Activated CD8-positive, alpha-beta memory T cell treated with anti-CD3 and anti-CD28 coated beads, Interleukin-2, amount 50 U/mL, for 1 hour (primary cell): ENCODE results near the gene B3GNT8.
"Not testable (repeated sequence)": the region's sequence is repeated elsewhere in the genome, so short reads cannot be mapped to it uniquely, and the experiment has no call there.

Experiments used
- DNase-seq: peaks from one replicate; pipeline ENCODE4 v3.0.0-alpha.2; 2020; ENCODE audit errors: extremely low read depth

The B3GNT8 gene

DNA sequence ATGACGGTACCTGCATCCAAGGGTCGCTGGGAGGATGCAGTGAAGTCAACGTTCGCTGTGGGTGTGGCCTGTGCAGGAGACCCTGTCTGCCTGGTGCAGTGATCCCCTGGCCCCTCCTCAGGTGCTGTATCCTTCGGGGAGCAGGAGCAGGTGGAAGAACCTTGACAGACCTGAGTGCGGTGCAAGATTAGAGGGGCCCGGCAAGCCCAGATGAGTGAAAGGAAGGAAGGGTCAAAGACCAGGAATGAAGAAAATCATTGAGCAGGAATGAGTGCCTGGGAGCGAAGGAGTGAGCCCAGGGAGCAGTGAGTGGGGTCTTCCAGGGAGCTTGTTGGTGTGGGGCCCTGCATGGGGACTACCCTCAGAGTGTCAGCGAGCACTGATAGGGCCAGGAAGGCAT, 12.7 kb downstream of the B3GNT8 start:
- no peak for DNase-seq

DNA sequence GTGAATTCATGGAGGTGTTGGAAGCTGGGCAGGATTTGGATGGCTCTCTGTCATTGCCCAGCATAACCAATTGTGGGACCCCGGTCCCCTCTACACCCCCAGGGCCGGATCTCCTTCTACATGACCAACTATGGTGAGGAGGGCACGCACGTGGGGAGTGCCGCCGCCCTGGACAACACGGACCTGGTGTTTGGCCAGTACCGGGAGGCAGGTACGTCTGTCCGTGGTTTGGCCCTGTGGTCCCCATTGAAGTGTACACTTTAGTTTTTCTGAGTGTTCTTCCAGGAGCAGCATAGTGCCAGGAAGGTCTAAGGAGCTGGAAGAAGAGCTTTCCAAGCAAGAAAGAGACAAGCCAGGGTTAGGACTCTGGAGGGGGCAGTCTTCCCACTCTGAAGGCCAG, 13.2 kb downstream of the B3GNT8 start:
- DNase-seq, result no peak

DNA sequence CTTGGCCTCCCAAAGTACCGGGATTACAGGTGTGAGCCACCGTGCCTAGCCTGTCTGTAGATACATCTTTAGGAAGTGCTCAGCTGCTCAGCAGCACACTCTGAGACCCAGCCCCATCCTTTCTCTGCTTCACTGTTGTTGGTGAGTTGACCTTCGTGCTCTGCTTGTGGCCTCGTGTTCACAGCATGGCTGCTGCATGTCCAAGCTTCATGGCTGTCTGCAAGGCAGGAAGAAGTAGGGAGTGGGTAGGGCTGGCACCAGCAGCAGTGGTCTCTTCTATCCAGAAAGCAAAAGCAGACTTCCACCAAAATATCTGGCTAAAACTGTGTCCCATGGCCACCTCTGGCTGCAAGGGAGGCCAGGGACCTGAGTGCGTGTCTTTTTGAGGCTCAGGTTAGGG, 14.2 kb downstream of the B3GNT8 start:
- no peak for DNase-seq

DNA sequence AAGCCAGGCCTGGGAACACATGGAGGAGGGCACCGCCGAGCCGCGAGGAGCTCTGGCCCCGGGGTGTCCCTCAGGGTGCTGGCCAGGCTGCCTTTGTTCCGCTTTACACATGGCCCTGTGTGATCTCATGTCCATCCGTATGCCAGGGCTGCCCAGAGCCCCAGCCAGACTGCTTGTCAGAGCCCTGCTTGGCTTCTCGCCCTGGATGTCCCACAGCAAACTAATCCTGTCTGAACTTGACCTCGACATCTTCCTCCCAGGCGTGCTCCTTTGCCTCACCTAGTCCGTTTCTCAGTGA, 15.3 kb downstream of the B3GNT8 start:
- no peak for DNase-seq

DNA sequence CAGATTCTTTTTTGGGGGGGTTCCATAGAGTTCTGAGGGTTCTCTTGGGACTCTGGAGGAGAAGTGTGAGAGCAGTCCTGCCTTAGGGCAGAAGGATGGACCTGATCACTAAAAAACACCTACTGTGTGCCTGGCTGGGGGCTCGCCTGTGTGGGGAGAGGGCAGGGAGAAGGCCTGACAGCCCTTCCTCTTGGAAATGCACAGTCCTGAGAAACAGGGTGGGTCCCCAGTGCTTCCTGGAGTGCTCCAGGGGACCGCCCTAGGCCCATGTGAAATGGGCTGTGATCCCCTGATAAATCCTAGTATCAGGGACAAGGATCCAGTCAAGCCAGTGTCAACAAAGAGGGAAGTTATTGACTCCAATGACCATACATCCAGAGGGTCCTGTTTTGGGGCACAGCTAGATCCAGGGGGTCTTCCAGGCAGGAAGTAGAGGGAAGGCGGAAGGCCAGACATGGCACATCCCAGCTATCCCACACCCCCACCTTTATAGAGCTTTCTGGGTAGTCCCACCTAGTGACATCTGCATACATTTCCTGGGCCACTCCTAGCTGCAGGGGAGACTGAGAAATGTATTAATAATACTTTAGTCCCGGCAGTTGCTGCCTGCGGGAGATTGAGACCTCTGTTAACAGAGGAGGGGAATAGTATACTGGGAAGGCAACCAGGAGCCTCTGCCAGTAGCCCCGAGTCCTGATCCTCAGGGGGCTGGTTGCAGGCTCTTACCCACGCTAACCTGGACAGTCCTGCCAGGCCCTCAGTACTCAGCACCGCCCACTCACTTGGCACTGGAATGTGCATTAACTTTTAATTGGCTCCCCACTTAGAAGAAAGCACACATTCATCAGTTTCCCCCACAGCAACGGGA, 15.8 kb downstream of the B3GNT8 start:
- no peak for DNase-seq

DNA sequence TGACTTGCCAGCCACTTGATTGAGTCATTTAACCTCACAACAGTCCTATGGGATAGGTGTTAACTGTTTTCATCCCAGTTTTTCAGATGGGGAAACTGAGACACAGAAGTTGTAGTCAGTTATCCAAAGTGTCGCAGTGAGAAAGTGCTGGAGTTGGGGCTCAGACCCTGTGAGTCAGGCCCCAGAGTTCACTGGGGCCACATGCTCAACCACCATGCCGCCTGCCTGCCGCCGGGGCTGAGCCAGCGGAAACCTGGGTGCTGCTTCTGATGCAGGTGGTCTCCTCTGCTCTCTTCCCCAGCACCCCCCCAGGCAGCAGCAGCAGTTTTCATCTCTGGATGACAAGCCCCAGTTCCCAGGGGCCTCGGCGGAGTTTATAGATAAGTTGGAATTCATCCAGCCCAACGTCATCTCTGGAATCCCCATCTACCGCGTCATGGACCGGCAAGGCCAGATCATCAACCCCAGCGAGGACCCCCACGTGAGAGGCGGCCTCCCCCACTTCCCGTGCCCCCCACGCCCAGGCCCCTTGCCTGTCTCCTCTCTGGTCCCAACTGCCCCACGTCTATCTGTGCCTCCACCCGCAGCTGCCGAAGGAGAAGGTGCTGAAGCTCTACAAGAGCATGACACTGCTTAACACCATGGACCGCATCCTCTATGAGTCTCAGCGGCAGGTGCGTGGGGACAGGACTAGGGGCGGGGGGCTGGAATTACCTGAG, 16.7 kb downstream of the B3GNT8 start:
- no peak for DNase-seq

DNA sequence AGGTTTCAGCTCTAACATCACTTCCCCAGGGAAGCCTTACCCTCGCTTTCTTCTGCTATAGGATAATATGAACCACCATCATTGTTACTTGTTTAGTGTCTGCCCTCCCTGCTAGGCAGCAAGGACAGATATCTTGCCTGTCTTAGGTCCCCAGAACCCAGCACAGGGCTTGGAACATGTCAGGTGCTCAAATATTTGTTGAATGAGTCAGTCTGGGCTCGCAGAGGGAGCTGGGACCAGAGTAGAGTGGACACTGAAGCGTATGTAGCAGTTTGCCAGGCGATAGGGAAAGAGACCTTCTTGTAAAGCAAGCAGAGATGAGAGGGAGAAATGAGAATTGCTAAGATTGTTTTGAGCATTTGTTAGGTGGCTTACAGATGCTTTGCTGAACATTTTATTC, 17.9 kb downstream of the B3GNT8 start:
- no peak for DNase-seq

DNA sequence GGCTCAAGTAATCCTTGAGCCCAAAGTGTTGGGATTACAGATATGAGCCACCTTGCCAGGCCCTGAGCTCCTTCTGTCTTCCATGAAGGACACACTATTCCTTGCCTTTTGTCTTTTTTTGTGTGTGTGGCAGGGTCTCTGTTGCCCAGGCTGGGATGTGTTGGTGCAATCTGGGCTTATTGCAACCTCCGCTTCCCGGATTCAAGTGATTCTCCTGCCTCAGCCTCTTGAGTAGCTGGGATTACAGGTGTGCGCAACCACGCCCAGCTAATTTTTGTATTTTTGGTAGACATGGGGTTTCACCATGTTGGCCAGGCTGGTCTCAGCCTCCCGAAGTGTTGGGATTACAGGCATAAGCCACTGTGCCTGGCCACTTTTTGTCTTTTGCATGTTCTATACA, 18.3 kb downstream of the B3GNT8 start:
- DNase-seq, result not testable (repeated sequence)

DNA sequence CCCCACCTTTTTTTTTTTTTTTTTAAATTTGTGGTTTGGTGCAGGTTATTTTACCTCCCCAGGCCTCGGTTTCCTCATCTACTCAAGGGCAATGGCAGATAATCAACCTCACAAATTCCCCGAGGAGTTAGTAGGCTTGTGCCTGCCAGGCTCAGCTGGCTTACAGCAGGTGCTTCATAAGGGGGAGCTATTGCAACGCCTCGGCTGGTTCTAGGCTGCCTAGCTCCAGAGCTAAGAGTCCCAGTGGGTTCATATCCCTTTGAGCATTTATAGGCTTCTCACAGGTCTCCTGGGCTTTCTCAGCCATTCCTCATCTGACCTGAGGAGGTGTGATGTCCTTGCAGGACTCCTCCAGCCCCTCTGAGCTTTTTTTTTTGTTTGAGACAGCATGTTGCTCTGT, 18.9 kb downstream of the B3GNT8 start:
- no peak for DNase-seq

DNA sequence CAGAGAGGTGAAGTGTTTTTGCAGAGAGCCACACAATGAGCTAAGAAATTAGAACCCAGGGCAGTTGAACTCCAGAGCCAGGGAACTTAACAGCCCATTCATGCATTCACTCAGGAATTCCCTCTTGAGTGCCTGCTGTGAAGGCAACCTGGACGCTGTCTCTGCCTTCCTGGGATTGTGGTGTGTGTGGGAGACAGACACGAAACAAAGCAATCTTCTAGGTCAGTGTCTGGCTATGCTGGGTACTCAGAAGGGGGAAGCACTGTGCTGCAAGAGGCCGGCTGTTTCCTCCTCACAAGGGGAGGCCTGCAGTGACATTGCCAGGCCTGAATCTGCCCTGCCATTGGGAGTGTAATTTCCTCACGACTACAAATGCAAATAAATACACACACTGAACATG, 19.9 kb downstream of the B3GNT8 start:
- no peak for DNase-seq

DNA sequence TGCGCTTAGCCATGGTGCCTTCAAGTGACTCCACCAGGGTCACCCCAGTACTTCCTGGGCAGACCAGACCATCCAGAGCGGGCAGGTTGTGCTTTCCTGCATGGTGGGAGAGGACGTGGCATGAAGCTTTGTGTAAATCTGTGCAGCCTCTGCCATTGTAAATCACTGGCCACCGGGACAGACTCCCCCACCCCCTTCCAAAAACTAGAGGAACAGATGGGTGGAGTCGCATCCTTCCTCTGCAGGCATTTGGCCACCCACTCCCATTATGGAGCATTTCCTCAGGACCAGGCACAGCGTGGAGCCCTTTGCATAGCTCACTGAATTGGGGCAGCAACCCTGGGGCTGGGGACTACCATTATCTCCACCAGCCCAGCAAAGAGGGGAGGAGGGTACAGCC, 21.4 kb downstream of the B3GNT8 start:
- DNase-seq, result no peak

DNA sequence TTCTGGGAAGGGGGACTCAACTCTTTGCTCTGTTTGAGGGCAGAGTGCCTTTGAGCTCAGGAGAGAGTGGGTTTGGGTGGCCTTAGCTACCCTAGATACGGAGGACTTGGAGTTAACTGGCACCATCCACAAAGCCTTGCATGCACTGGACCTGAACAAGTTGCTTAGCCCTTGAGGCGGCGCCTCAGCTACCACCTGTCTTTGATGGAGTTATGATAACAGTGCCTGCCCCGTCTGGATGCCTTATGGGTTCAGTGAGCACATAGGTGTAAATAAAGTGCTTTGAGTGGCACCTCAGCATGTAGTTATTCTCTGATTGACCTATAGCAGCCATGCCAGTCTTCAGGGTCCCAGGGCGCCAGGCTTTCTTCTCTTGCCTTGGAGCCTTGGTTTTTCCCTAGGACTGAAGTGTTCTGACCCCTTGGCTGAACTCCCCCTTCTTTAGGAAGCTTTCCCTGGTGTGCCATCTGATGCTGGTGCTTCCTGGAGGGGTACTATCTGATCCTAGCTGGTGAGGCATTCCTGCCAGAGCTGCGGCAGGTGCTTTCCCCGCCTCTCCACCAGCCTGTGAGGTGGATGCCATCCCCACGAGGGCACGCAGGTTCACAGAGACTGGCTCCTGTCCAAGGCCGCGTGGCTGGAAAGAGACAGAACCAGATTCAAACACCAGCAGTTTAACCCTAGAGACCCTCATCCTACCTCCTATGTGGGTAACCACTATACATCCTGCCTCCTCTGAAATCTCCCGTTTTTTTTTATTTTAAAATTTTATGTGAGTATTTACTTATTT, 23.8 kb downstream of the B3GNT8 start:
- no peak for DNase-seq

DNA sequence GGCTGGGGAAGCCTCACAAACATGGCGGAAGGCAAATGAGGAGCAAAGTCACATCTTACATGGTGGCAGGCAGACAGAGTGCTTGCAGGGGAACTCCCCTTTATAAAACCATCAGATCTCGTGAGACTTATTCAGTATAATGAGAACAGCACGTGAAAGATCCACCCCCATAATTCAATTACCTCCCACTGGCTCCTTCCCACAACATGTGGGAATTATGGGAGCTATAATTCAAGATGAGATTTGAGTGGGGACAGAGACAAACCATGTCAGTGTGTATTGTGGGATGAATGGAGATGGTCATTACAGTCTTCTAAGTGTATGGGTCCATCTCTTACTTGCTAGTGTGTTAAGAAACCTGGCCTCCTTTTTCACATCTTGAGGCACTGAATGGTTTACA, 25.2 kb downstream of the B3GNT8 start:
- DNase-seq, result no peak

DNA sequence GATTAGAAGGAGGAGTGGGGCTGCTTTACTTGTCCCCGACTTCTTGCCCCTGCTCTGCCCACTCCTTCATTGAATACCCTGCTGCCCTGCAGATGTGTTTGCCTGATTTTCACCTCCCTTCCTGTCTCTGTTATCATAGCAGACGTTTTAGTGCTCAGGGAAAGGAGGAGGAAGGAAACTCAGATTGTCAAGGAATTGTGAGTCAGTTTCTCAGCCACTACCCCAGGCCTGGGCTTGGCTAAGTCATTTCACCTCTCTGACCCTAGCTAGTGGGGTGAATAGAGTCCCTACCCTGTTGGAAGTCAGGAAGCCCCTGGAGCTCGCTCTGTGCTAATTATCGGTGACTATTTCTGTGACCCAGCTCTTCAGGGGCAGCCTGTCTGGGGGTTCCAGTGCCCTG, 25.7 kb downstream of the B3GNT8 start:
- no peak for DNase-seq

DNA sequence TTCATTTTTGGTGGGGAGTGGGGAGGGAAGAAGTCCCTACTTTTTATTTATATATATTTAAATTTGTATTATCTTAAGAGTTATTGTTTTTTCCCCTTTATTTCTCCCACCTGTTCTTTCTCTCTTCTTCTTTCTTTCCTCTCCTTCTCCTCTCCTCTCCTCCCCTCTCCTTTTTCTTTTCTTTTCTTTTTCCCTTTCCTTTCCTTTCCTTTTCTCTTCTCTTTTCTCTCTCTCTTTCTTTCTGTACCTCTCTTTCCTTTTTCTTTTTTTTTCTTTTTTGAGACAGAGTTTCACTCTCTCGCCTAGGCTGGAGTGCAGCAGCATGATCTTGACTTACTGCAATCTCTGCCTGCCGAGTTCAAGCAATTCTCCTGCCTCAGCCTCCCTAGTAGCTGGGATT, 27.6 kb downstream of the B3GNT8 start:
- DNase-seq, result no peak

DNA sequence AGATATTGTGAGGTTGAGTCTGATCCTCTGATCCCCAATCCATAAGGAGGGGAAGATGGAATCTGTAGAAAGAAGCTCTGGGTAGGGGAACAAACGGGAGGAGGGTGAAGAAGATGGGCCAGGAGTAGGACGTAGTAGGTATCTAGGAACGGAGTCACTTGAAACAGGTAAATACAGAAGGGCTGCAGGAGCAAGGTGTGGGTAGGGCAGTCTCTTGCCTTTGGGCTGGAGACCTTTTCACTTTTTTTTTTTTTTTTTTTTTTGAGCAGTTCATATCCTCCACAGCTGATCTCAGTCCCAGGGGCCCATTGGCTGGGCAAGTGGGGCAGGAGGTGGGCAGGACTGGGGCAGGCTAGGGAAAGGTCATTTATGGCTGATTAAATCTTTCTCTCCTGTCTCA, 28.1 kb downstream of the B3GNT8 start:
- DNase-seq, result no peak

DNA sequence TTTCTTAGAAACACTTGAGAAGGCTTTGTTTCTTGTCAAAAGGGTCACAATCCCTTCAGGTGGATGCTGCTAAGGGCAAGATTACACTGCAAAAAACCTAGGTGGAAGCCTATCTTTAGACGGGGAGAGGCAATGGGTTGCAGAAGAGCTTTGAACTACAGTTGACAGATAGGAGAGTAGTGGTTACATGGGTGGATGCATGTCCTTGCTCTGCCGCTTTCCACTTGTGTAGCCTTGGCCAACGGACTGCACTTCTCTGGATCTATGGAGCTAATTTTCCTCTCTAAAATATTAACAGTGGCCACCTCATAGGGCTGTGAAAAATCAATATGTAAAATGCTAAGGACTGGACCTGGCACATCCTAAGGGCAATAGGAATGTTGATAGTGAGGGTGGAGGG, 28.6 kb downstream of the B3GNT8 start:
- DNase-seq, result no peak

DNA sequence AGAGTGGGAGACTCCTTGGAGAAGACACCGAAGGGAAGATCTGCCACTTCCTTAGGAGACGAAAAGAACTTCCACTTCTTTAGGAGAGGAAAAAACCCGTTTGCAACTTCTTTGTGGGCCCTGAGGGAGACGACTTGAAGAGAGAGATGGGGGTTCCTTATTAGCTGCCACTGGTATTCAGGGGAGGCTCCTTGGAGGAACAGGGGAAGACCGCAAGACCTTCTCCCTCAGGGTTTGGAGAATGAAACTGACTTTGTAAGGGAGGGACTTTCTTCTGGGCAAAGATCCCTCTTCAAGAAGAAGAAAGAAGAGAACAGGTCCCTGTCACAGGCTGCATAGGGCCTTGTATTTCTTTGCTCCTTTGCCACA, 29.1 kb downstream of the B3GNT8 start:
- DNase-seq, result no peak

DNA sequence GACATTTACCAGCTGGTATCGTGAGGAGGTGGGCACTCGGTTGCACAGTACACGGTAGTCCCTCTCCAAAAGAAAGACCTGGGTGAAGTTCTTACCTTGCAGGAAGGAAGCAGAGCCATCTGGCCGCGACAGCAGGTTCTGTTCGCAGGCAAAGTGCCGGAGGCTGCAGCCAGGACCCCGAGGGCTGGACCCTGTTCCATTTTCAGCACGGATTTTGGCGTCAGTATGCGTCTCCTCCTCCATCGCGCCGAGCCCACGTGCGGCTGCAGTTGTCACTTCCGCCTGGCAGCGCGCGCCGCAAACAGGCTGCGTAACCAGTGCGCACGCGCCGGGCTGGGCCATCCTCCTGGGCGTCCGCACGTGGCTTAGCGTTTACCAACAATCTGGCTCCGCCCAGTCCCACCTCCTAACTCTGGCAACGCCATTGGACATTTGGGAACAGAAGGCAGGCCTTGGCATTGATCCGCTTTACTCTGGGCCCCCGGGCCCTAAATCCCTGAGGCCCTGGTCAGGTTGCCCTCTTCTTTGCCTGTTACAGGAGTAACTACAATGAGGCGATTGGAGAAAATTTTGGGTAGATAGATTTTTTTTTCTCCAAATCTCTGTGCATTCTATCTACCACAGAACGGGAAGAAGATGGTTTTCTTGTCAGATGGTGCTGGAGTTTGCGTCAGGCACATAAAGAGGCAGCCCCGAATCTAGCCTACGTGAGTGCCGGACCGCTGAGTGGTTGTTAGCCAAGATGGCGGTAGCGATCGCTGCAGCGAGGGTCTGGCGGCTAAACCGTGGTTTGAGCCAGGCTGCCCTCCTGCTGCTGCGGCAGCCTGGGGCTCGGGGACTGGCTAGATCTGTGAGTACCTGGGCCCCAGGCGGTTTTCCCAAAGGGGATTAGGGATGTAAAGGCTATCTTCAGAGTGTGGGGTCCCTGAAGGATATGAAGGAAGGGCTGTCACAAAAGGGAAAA, 29.8 kb downstream of the B3GNT8 start, which contains the start of the genes BCKDHA and EXOSC5:
BCKDHA (plus strand) TSS at position 733 of the 964 bp plus-strand sequence; CDS start at position 743, 10 bp downstream.
EXOSC5 (minus strand) TSS at position 274 of the 964 bp plus-strand sequence; CDS start at position 243, 31 bp downstream.
- peak; percentile 99 for DNase-seq

DNA sequence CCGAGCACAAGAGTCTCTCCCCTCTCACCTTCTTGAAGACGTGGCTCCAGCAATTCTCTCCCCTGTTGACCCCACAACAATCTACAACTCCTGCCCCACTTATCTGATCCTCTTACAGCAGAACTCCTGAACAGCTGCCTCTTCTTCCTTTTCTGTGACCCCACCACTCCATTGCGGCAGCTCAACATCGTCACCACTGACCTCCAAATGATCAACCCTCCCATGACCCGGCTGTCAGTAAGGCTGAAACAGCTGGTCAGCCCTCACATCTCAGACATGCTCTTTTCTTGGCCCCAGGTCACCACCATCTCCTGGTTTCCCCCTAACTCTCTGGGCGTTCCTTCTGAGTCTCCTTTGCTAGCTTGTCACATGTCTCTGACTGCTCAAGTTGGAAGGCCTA, 31.8 kb downstream of the B3GNT8 start:
- no peak for DNase-seq

DNA sequence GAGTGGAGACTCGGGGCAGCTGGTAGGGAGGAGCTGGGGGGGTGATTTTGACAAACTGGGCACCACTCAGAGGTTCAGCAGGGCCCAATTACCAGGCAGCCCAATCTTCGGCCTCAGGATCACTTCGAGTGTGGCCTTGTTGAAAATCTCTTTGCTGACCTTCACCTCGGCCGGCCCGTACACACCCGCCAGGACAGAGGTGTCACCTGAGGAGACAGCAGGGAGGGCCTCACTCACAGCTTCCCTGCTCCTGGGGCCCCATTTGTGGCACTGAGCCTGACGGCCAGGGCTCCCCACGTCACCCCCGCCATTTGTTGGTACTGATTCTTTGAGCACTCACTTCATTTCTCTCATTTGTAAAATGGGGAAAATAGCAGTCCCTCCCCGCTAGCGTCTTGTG, 34.4 kb downstream of the B3GNT8 start:
- DNase-seq, result no peak
